ENCODE results near the gene CCDC13. TPM values are rescaled to one million over a fixed set of nuclear protein-coding genes. Genes with fewer than 3 reads are reported as not detected.

CCDC13 gene, protein sequence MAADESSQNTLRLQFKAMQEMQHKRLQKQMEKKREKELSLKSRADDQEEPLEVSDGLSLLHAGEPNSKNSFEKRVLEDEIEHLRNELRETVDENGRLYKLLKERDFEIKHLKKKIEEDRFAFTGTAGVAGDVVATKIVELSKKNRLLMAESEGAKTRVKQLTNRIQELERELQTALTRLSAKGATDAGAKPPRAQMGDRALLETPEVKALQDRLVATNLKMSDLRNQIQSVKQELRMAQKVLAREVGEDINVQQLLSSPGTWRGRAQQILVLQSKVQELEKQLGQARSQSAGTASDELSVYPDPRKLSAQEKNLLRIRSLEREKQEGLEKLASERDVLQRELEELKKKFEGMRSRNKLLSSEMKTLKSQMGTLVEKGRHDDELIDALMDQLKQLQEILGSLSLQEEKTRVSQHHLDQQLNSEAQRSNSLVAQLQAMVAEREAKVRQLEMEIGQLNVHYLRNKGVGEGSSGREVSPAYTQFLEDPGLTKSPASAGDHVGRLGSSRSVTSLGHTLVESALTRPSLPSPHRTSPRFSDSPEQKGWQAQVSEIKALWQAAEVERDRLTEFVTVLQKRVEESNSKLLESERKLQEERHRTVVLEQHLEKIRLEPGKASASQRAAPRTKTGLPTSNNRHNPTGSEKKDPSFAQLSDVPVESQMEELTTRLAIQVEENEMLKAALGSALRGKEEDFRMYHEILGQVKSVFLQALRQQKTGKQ
- 0.80 TPM for polyA plus RNA-seq (2012; ENCODE audit: insufficient read depth, insufficient read length, low read depth)

GRCh38 chr3:42772670-42773408, at the start of gene CCDC13:
CCDC13 (minus strand) TSS chr3:42773253; CDS start chr3:42758345, 14,908 bp downstream.
- DNase-seq = peak; percentile 90
- Histone ChIP-seq H3K4me3 (ENCODE audit: low read depth, low read length) (peak within 1 kb of the TSS; percentile 59), H3K9me3 (no peaks in the 10 kb centered on the region), H3K36me3 (no peaks in the 10 kb centered on the region), H3K27me3 (no peaks in the 10 kb centered on the region), H3K4me1 (no peaks in the 10 kb centered on the region)
- TF ChIP-seq, protein P1, sequence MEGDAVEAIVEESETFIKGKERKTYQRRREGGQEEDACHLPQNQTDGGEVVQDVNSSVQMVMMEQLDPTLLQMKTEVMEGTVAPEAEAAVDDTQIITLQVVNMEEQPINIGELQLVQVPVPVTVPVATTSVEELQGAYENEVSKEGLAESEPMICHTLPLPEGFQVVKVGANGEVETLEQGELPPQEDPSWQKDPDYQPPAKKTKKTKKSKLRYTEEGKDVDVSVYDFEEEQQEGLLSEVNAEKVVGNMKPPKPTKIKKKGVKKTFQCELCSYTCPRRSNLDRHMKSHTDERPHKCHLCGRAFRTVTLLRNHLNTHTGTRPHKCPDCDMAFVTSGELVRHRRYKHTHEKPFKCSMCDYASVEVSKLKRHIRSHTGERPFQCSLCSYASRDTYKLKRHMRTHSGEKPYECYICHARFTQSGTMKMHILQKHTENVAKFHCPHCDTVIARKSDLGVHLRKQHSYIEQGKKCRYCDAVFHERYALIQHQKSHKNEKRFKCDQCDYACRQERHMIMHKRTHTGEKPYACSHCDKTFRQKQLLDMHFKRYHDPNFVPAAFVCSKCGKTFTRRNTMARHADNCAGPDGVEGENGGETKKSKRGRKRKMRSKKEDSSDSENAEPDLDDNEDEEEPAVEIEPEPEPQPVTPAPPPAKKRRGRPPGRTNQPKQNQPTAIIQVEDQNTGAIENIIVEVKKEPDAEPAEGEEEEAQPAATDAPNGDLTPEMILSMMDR (IDR thresholded peaks at IDR 0.05; ENCODE audit: low read depth, low read length) = no peak

DNA sequence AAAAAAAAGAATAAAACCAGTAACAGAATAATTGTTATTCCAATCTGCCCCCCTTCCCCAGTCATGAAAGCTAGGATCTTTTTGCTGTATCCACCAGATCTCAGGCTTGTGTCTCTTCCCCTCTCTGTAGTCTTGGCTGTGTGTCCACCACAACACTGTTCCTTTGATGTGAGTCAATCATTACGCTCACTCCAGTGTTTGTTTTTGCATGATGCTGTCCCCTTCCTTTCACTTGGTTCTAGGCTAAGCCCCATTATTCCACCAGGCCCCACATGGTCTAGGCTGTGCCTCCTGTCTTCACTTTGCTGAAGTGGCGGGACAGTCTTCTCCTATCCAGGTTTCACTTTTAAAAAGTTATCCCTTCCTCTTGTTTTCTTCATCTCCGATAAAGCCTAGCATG, 49.8 kb upstream of the CCDC13 start:
- DNase-seq = no peak
- TF ChIP-seq, protein P1 (IDR thresholded peaks at IDR 0.05; ENCODE audit: low read depth, low read length) = no peak
- no peaks in the 10 kb centered on the region for H3K4me1 ChIP-seq
- H3K36me3 ChIP-seq = no peaks in the 10 kb centered on the region
- no peaks in the 10 kb centered on the region for H3K9me3 ChIP-seq
- no peak overlapping the region for H3K4me3 ChIP-seq (ENCODE audit: low read depth, low read length)
- H3K27me3 ChIP-seq = no peaks in the 10 kb centered on the region

- Histone ChIP-seq H3K4me1 (no peaks in the 10 kb centered on the region), H3K36me3 (no peaks in the 10 kb centered on the region), H3K4me3 (ENCODE audit: low read depth, low read length) (no peak overlapping the region), H3K9me3 (no peaks in the 10 kb centered on the region), H3K27me3 (no peaks in the 10 kb centered on the region)
- TF ChIP-seq, protein P1 (IDR thresholded peaks at IDR 0.05; ENCODE audit: low read depth, low read length) = no peak
- no peak for DNase-seq
Measured at GRCh38 chr3:42820746-42821051, 47.6 kb upstream of the CCDC13 start.

DNA sequence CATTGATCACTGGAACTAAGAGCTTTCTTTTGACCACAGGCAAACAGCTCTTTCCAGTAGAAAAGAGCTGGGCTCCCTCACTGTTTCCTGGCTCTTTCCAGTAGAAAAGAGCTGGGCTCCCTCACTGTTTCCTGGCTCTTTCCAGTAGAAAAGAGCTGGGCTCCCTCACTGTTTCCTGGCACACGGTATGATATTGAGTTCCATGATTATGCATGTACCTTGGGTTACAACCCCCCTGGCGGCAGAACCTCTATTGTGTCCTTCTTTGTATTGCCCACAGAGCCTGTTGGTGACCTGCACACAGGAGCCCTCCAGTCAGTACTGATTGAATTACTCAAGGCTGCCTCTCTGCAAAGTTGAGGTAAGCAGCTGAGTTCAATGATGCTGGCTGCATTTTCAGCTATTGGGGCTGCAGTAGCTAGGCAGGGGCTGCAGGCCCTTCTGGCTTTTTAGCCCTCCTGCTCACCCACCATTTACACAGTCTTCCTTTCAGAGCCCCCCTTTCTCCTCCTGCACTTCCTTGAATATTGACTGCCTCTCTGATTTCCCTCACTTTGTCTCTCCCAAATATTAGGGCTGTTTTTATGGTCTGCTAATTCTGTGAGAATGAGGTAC, 46.4 kb upstream of the CCDC13 start:
- Histone ChIP-seq H3K36me3 (no peaks in the 10 kb centered on the region), H3K4me3 (ENCODE audit: low read depth, low read length) (no peak overlapping the region), H3K4me1 (no peaks in the 10 kb centered on the region), H3K9me3 (no peaks in the 10 kb centered on the region), H3K27me3 (no peaks in the 10 kb centered on the region)
- peak; percentile 70 for DNase-seq
- TF ChIP-seq, protein P1 (IDR thresholded peaks at IDR 0.05; ENCODE audit: low read depth, low read length) = peak; percentile 35; the same call in 1 of the 2 replicates

DNA sequence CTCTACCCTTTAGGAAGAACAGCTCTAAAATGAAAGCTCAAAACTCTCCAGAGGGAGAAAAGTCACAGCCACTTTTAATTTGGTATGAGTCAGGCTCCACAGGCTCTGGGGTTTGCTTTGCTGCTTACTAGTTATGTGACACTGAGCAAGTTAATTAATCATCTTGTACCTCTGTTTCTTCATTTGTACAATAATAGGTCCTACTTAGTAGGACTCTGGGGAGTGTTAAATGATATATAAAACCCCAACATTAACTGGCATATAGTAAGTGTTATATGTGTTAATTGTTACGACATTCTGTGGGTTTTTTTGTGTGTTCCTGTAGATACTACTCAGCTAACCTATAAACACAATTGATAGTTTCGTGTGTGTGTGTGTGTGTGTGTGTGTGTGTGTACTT, 42.8 kb upstream of the CCDC13 start:
- no peak for DNase-seq
- no peaks in the 10 kb centered on the region for H3K4me1 ChIP-seq
- H3K27me3 ChIP-seq = no peaks in the 10 kb centered on the region
- no peaks in the 10 kb centered on the region for H3K36me3 ChIP-seq
- TF ChIP-seq, protein P1 (IDR thresholded peaks at IDR 0.05; ENCODE audit: low read depth, low read length) = no peak
- no peak overlapping the region for H3K4me3 ChIP-seq (ENCODE audit: low read depth, low read length)
- H3K9me3 ChIP-seq = no peaks in the 10 kb centered on the region
